GM12891 (cell line): ENCODE measurements around the gene ECT2.

Experiments used
- POLR2A ChIP-seq: IDR thresholded peaks from 2 replicates; pipeline ENCODE4 v1.6.1; 2011; ENCODE audit warnings: low read depth, low read length, control low read depth
- POLR2AphosphoS5 ChIP-seq: IDR thresholded peaks from 2 replicates; pipeline ENCODE4 v1.6.1; 2011; ENCODE audit warnings: low read depth, low read length, control low read depth
- TAF1 ChIP-seq: IDR thresholded peaks from 2 replicates; pipeline ENCODE4 v1.6.1; 2011; ENCODE audit warnings: low read depth, low read length, control low read depth

- TF ChIP-seq POLR2A (no peak), POLR2AphosphoS5 (no peak), TAF1 (no peak)
Observed at GRCh38 chr3:172855037-172855436, 104.5 kb downstream of the ECT2 start.
